HEK293T (cell line): ENCODE results near the gene KCNE4.

Source experiments
- CTCF ChIA-PET: fragments of 350-600 bp; formaldehyde crosslinking; extraction: SDS; loops from one replicate; lab custom pipeline; 2021; ENCODE audit warnings: antibody characterized with exemption, inconsistent platforms; lab: Yijun Ruan, JAX
- POLR2A ChIA-PET: fragments of 350-600 bp; formaldehyde crosslinking; extraction: SDS; loops from one replicate; lab custom pipeline; 2020; ENCODE audit warnings: antibody characterized with exemption, inconsistent platforms; lab: Yijun Ruan, JAX
- DNase-seq: peaks from one replicate; pipeline ENCODE4 v3.0.0; 2012; ENCODE audit warnings: mixed read lengths; ENCODE audit errors: extremely low spot score
- ARNT ChIP-seq: fragments of 450-650 bp; IDR thresholded peaks from 2 replicates; pipeline ENCODE4 v1.6.1; 2017; ENCODE audit warnings: mild to moderate bottlenecking
- BHLHE40 ChIP-seq: fragments of 450-650 bp; IDR thresholded peaks from 2 replicates; pipeline ENCODE4 v1.6.1; 2016; ENCODE audit warnings: mild to moderate bottlenecking, moderate library complexity, borderline replicate concordance
- CTBP1 ChIP-seq: fragments of 450-650 bp; IDR thresholded peaks from 2 replicates; pipeline ENCODE4 v1.6.1; 2016; ENCODE audit warnings: borderline replicate concordance
- ELF4 ChIP-seq: fragments of 450-650 bp; IDR thresholded peaks from 2 replicates; pipeline ENCODE4 v1.6.1; 2017; ENCODE audit warnings: antibody characterized with exemption
- FOXA1 ChIP-seq: fragments of 450-650 bp; IDR thresholded peaks from 2 replicates; pipeline ENCODE4 v1.6.1; 2016; ENCODE audit warnings: mild to moderate bottlenecking
- FOXK2 ChIP-seq: fragments of 450-650 bp; IDR thresholded peaks from 2 replicates; pipeline ENCODE4 v1.6.1; 2016; ENCODE audit warnings: mild to moderate bottlenecking
- FOXM1 ChIP-seq: fragments of 450-650 bp; IDR thresholded peaks from 2 replicates; pipeline ENCODE4 v1.6.1; 2017; ENCODE audit warnings: mild to moderate bottlenecking, borderline replicate concordance
- HDGF ChIP-seq: fragments of 450-650 bp; IDR thresholded peaks from 2 replicates; pipeline ENCODE4 v1.6.1; 2017; ENCODE audit warnings: antibody characterized with exemption, borderline replicate concordance
- L3MBTL2 ChIP-seq: fragments of 450-650 bp; conservative IDR thresholded peaks from 2 replicates; pipeline ENCODE4 v1.6.1; 2016; ENCODE audit warnings: mild to moderate bottlenecking
- LEF1 ChIP-seq: fragments of 450-650 bp; IDR thresholded peaks from 2 replicates; pipeline ENCODE4 v1.6.1; 2017; ENCODE audit warnings: mild to moderate bottlenecking, borderline replicate concordance
- NFRKB ChIP-seq: fragments of 450-650 bp; IDR thresholded peaks from 2 replicates; pipeline ENCODE4 v1.6.1; 2016; ENCODE audit warnings: mild to moderate bottlenecking, moderate library complexity
- PKNOX1 ChIP-seq: fragments of 450-650 bp; IDR thresholded peaks from 2 replicates; pipeline ENCODE4 v1.6.1; 2016
- SP1 ChIP-seq: fragments of 450-650 bp; IDR thresholded peaks from 2 replicates; pipeline ENCODE4 v1.6.1; 2017
- SUZ12 ChIP-seq: fragments of 450-650 bp; IDR thresholded peaks from 2 replicates; pipeline ENCODE4 v1.6.1; 2016; ENCODE audit warnings: mild to moderate bottlenecking
- TARDBP ChIP-seq: fragments of 450-650 bp; IDR thresholded peaks from 2 replicates; pipeline ENCODE4 v1.6.1; 2016
- ZNF384 ChIP-seq: fragments of 450-650 bp; IDR thresholded peaks from 2 replicates; pipeline ENCODE4 v1.6.1; 2016

KCNE4 gene

GRCh38 chr2:223044916-223045700 is 6.9 kb upstream of the KCNE4 start:
- DNase-seq = no peak
- TF ChIP-seq L3MBTL2 = no peak
- TF ChIP-seq SUZ12 = no peak
- TF ChIP-seq HDGF = no peak
- no peak for TF ChIP-seq FOXA1
- TF ChIP-seq FOXK2 = no peak
- no peak for TF ChIP-seq LEF1
- no peak for TF ChIP-seq SP1
- TF ChIP-seq TARDBP = no peak
- no peak for TF ChIP-seq ZNF384
- TF ChIP-seq PKNOX1 = no peak
- TF ChIP-seq ELF4 = no peak
- no peak for TF ChIP-seq NFRKB
- TF ChIP-seq BHLHE40 = no peak
- no peak for TF ChIP-seq FOXM1
- TF ChIP-seq CTBP1 = no peak
- TF ChIP-seq ARNT = no peak
- POLR2A ChIA-PET = no interaction called here
- CTCF ChIA-PET = no interaction called here

GRCh38 chr2:223046470-223047040 is 5.4 kb upstream of the KCNE4 start:
- ChIA-PET POLR2A (no interaction called here), CTCF (no interaction called here)
- no peak for DNase-seq
- TF ChIP-seq ELF4 (no peak), FOXK2 (no peak), SUZ12 (no peak), FOXM1 (no peak), NFRKB (no peak), TARDBP (no peak), HDGF (no peak), SP1 (no peak), BHLHE40 (no peak)

- POLR2A ChIA-PET = no interaction called here
- TF ChIP-seq SP1 = no peak
- TF ChIP-seq ELF4 = no peak
- no peak for TF ChIP-seq BHLHE40
- no peak for TF ChIP-seq L3MBTL2
- TF ChIP-seq FOXM1 = no peak
- TF ChIP-seq LEF1 = no peak
- no peak for TF ChIP-seq TARDBP
- no peak for TF ChIP-seq FOXK2
- no peak for DNase-seq
- CTCF ChIA-PET = no interaction called here
These were observed 4.7 kb upstream of the KCNE4 start for GRCh38 chr2:223047260-223047761.

DNA sequence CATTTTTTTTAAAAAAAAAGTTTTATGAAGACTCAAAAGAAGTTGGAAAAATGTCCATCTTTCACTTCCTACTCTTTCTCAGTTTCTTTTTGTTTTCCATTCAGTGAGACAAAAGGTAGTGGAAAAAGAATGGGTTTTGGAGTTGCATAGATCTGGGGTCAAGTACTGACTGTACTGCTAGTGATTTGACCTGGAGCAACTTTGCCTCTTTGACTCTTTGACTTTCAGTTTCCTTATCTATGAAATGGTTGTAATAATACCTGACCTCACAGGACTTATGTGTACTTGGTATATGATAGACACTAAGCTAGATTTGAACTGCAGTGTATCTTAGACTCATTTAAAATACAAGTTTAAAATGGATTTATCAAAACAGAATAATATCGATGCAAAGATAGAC is 3.5 kb upstream of the KCNE4 start:
- no peak for DNase-seq
- POLR2A ChIA-PET = no interaction called here

DNA sequence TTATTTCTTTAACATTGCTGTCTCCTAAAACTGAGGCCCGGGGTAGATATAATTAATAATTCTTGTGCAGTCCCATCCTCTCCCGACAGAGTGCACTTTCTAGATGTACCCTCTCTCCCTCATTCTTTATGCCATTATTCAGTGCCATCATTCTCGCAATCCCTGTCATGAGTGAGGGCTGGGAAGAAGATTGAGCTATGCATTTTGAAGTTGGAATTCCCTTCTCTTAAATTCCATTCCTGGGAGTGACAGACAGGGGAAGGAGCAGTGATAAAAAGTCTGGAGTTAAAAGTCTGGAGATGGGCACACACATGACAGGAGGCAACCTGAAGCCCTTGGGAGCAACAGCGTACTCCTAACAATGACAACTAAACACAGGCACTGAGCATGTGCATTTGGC is 2.6 kb upstream of the KCNE4 start:
- CTCF ChIA-PET = no interaction called here
- POLR2A ChIA-PET = no interaction called here
- TF ChIP-seq FOXK2 (no peak), ARNT (no peak), CTBP1 (no peak), PKNOX1 (no peak), SP1 (no peak), NFRKB (no peak), BHLHE40 (no peak), SUZ12 (no peak), ELF4 (no peak), FOXA1 (no peak), FOXM1 (no peak), LEF1 (no peak), TARDBP (no peak)
- DNase-seq = no peak

More for the DNA sequence above, 3.5 kb upstream of the KCNE4 start:
- TF ChIP-seq FOXK2 = no peak
- no peak for TF ChIP-seq TARDBP
- TF ChIP-seq ZNF384 = no peak
- no peak for TF ChIP-seq SUZ12
- TF ChIP-seq LEF1 = no peak
- no peak for TF ChIP-seq ELF4
- no peak for TF ChIP-seq BHLHE40
- no peak for TF ChIP-seq ARNT
- no peak for TF ChIP-seq SP1
- TF ChIP-seq FOXM1 = no peak
- CTCF ChIA-PET = no interaction called here

- no peak for DNase-seq
- POLR2A ChIA-PET = no interaction called here
- TF ChIP-seq HDGF (no peak), BHLHE40 (no peak), FOXA1 (no peak), ZNF384 (no peak), CTBP1 (no peak), FOXK2 (no peak), ARNT (no peak), SUZ12 (no peak), PKNOX1 (no peak), SP1 (no peak), NFRKB (no peak), TARDBP (no peak), ELF4 (no peak)
- CTCF ChIA-PET = no interaction called here
These were observed 1.8 kb upstream of the KCNE4 start for GRCh38 chr2:223050188-223050587.
